T-helper 1 cell (primary cell): Measurements from ENCODE around the gene AMBRA1.
"Not testable (repeated sequence)": the region's sequence is repeated elsewhere in the genome, so short reads cannot be mapped to it uniquely, and the experiment has no call there.

Source experiments
- DNase-seq, 5 donors: peaks; one replicate each; pipeline ENCODE4 v3.0.0-alpha.2; 2012 to 2020

The AMBRA1 gene

DNA sequence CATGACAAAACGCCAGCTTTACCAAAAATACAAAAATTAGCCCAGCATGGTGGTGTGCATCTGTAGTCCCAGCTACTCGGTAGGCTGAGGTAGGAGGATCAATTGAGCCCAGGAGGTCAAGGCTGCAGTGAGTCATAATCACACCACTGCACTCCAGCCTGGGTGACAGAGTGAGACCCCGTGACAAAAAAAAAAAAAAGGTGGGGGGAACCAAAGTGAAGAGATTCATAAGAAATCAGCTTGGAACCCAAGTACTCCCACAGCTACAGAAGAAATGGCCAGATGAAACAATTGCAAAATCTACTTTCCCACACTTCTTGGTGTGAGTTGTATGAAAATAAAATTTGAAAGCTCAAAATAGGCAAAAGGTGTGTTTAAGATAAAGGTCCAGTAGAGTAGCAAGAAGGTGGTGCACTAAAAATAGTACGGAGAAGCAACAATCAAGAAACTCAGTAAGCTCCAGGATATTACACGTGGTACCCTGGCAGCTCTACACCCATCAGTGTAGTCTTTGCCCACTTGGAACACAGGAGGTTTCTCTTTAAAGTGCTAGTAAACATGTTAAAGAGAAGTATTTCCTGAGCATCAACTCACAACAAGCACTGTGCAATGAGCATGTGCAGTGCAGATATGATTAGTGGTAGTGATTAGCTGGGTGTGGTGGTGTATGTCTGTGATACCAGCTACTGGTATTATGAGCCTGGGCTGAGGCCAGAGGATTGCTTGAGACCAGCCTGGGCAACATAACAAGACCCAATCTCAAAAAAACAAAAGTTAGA lies 17.9 kb upstream of the AMBRA1 start:
- DNase-seq: no peak

DNA sequence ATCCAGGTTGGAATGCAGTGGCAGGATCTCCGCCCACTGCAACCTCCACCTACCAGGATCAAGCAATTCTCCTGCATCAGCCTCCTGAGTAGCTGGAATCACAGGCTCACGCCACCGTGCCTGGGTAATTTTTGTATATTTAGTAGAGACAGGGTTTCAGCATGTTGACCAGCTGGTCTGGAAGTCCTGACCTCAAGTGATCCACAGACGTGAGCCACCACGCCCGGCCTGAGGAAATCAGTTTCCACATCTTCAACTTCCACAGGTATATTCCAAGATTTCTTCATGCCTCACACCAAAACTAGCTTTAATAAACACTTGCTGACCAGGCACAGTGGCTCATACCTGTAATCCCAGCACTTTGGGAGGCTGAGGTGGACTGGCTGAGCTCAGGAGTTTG lies 15.6 kb upstream of the AMBRA1 start:
- no peak for DNase-seq

DNA sequence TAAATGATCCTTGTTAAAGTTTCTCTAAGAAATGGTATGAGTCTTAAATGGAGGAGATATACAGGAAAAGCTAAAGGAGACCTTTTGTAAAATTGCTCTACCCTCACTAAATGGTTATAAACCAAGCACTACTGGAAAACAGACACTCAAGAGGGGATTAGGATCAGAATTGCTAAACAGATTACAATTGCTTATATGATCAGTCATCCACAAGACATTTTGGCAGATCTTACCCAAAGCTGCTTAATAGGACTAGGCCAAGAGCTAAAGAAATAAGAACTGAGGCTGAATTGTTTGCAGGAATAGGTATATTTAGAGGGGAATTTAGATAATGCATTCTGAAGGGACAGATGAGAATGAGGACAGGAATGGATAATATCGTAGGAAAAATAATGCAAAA lies 13.7 kb upstream of the AMBRA1 start:
- no peak for DNase-seq

DNA sequence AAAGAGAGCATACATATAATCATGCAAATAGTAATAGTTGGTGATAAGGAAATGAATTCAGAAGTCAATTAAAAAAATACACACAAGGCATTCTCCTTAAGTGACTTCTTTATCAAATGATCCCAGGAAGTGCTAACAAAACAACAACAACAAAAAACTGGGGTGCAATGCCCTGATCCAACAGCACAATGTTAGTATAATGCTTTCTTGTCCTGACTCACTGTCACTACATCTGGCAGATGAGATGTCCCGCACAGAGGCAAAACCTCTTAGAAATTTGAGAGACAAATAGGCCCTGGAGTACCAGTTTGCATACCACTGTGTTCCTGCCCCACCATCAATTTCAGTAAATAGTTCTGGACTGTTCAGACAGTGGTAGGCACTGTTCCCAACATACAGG lies 11.0 kb upstream of the AMBRA1 start:
- no peak for DNase-seq

DNA sequence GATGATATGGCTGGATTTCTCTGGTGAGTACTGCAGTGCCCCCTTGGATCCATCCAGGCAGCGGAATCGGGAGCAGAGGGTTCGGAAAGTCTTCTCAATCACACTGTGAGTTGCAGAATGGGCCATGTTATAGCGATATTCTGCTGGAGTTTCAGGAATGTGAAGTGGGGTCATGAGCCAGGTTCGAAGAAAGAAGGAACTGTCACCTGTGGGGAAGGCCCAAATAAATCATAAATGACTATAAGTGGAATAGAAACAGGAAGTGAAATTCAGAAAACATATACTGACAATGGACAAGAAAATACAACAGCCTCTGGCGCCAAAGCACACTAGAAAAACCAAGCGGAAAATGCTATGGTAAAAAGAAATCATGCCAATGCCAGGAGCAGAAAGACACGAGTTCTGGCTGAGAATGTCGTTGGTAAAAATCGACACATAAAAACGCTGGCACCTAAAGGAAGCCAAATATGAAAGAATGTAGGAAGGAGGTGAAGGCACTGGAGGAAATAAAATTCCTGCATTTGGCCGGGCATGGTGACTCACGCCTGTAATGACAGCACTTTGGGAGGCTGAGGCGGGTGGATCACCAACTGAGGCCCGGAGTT lies 10.0 kb upstream of the AMBRA1 start:
- DNase-seq: no peak

DNA sequence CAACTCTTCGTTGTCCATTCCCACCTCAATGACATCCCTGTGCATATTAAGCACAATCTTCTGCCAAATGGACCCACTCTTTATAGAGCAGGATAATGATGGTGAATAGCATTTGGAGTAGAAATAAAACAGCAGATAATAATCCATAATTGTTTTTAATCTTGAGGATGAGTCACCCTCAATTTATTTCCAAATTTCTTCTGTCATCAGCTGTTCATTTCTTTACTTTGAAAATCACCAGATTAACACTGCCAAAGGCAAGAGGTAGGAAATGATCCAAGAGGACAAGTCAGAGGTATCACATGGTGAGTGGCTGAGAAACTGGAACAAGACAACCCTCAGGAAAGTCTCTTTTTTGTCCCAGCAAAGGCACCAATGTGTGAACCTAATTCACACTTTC lies 7.3 kb upstream of the AMBRA1 start:
- DNase-seq: no peak

DNA sequence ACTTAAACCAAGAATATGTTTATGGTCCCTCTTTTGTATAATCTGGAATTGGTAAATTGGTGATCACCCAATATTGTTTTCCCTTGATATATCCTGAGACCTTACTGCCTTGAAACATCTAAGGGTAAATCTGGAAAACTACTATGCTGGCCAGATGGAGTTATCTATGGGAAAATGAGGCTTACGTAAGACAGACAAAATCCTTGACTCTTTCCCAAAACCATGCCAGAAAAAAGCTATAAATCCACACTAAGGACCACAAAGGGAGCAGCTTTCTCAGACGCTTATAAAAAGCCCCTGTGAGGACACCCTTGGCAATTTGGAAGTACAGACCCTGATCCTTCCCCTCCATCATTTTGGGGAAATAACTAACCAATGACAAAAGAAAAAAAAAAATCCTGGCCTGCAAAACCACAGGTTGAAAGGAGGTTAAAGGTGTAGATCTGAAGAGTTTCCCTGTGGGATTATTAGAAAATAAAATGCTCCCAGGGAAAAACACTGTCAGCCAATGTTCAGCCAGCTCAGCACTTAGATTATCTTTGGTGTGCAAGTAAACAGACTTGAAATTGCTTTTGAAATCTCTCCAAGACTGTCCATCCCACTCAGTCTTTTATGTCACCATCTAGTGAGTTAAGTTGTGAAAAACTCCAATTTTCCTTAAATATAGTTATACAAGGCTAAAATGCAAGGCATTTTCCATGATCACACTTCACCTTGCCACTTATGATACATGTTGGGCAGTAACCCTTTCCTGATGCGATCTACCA lies 6.6 kb upstream of the AMBRA1 start:
- no peak for DNase-seq

DNA sequence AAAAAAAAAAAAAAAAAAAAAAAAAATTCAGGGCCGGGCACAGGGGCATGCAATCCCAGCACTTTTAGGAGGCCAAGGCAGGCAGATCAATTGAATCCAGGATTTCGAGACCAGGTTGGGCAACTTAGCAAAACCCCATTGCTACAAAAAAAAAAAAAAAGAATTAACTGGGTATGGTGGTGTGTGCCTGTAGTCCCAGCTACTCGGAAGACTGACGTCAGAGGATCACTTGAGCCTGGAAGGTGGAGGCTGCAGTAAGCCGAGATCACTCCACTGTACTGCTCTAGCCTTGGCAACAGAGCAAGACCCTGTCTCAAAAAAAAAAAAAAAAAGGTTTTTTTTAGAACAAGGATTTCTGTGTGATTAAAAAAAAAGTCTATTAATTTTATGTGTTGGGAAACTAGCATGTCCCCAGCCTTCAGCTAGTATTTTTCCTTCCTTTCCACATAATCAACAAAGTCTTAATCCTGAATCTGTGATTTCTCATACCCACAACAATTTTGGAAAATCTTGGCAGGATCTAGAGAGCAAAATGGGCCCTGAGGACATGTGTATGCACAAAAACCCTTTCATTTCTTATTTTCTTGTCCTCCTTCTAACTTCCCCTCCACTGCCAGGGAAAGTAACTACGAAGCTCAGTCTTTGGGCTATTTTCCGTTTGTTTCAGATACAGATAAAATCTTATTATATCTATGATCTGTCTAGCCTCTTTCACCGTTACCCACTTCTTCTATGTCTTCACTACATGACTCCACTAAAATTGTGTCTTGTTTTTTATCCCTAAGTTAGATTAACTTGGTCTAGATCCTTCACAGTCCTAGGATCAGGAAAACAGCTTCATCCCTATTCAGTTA lies 5.7 kb upstream of the AMBRA1 start:
- no peak for DNase-seq

DNA sequence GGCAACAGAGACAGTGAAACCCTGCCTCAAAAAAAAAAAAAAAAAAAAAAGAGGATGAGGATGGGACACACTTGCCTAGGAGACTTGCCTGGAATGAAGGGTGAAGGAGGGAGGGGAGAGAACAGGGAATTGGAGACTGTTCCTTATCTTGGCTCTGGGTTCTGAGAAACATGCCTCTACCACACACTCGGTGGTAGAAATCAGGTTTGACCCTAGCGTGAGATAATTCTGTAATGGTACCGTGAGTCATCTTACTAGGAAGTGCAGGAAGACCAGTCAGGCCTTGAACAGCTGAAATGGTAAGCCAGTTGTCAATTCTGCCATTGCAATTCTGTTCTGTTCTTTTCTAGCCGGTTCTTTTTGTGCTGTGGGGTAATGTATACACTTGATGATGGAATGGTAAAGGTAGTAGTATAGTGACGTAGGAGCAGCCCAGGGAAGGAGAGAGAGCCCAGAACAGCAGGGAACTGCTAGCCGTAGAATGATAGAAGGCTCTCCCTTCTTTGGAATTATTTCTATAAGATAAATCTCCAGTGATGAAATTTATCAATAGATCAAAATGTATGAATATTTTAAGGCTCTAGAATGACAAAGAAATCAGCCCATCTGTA lies 3.9 kb upstream of the AMBRA1 start:
- DNase-seq: peak in 1 of 5 donors; percentile 35

DNA sequence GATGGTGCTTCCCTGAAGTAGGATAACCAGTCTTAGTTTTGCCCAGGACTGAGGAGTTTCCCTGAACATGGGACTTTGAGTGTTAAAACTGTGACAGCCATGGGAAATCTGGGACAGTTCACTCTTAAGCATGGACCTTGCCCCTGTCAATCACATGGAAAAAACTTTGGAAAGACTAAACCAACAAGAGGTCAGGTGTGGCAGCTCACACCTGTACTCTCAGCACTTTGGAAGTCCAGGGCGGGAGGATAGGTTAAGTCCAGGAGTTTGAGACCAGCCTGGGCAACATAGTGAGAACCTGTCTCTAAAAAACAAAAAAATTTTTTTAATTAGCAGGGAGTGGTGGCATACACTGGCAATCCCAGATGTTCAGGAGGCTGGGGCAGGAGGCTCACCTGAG lies 3.3 kb upstream of the AMBRA1 start:
- DNase-seq: no peak

DNA sequence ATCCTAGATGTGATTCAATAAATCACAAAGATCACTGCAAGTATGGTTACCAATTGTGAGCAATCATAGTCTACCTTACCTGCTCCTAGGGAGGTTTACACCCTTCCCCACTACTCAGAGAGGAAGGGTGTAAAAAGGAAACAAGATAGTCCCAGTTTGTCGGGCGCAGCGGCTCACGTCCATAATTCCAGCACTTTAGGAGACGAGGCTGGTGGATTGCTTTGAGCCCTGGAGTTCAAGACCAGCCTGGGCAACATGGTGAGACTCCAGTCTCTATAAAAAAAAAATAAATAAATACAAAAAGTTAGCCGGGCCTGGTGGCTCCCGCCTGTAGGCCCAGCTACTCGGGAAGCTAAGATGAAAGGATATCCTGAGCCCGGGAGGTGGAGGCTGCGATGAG lies 962 bp upstream of the AMBRA1 start:
- DNase-seq: no peak

DNA sequence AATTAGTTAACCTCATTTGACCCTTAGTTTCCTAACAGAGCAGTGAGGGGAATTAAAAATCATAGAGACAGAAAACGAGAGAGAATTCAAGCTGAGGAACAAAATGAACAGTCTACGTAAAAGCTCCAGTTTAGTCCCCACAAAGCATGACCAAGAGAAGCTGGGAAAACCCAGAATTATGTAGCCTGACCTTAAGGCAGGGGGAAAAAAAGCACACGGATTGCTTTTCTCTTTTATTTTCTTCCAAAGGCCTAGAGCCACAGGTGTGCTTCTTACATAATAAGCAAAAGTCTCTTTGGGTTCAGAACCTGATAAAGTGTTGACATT lies 514 bp upstream of the AMBRA1 start:
- no peak for DNase-seq

DNA sequence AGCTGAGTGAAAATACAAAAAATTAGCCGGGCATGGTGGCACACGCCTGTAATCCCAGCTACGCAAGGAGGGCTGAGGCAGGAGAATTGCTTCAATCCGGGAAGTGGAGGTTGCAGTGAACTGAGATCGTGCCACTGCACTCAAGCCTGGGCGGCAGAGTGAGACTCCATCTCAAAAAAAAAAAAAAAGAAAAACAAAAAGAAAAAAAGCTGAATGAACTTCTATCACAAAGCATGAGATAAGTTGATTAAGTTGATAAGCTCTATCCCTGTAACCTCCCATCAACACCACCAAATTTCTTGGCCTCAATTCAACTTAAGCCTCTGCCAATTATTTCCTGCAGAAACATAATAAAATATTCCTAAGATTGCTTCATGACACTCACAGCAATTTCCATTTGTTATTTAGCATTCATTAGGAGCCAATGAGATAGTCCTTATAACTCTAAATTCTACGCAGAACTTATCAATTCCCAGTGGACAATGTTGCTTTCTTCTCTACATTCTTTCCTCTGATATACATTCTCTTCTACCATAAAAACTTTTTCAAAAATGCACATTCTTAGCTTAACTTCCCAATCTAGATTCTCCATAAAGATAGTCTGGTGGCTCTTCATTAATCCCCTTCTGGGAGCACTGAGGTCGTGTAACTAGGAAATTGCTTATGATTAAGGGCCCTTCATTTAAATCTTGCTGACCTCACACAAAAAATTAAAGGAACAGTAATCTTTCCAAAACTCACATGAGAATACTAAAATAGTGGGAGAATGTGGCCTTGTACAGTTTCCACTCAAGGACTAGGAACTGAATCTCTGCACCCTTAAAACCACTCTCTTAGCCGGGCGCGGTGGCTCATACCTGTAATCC lies 2.9 kb downstream of the AMBRA1 start:
- no peak for DNase-seq

DNA sequence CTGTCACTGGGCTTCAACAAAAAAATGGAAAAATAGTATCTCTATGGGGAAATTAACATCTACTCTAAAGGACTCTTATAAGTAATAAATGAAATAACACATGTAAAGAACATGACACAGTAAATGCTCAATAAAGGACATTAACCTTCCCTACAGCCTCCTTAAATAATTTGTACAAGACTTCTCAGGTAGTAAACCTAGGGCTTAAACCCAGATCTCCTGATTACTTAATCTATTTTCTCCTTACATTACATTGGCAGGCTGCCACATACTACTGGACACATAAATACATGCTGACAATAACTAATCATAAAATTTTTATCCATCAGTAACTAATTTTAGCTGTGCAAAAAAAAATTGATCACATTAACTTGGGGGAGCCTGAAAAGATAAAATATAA lies 4.9 kb downstream of the AMBRA1 start:
- DNase-seq: no peak

DNA sequence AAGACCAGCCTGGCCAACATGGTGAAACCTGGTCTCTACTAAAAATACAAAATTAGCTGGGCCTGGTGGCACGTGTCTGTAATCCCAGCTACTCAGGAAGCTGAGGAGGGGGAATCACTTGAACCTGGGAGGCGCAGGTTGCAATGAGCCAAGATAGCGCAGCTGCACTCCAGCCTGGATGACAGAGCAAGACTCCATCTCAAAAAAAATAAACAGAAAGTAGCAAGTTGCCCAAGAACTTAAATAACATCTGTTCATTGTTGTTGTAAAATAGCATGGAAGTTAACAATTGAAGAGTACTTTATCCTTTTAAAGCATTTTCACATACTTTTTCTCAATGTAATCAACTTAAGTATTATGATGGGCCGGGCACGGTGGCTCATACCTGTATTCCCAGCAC lies 5.7 kb downstream of the AMBRA1 start:
- DNase-seq: no peak

DNA sequence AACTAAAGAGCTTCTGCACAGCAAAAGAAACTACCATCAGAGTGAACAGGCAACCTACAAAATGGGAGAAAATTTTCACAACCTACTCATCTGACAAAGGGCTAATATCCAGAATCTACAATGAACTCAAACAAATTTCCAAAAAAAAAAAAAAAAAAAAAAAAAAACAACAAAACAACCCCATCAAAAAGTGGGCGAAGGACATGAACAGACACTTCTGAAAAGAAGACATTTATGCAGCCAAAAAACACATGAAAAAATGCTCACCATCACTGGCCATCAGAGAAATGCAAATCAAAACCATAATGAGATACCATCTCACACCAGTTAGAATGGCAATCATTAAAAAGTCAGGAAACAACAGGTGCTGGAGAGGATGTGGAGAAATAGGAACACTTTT lies 10.3 kb downstream of the AMBRA1 start:
- not testable (repeated sequence) for DNase-seq

DNA sequence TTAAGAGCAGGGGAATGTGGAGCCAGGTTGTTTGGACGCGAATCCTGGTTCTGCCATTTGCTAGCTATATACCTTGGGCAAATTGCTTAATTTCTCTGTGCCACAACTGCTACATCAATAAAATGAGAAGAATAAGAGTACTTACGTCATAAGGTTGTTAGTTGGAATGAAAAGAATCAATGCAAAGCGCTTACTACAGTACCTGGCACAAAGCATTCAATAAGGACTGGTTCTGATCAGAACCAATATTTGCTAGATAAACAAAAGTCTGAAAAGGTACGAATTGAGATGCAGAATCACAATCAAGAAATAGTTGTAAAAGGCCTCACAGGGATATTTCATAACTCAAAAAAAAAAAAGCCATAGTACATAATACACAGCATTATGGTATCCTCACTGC lies 11.2 kb downstream of the AMBRA1 start:
- DNase-seq: no peak

DNA sequence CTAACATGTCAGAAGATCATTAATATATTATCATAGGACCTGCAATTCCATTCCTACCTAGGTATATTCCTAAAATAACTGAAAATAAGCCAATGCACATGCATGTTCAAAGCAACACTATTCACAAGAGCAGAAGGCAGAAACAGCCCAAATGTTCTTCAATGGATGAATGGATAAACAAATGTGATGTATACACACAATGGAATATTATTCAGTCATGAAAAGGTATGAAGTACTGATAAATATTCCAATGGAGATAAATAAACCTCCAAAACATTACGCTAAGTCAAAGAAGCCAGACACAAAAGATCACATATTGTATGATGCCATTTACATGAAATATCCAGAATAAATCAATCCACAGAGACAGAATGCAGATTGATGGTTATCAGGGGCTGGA lies 16.8 kb downstream of the AMBRA1 start:
- no peak for DNase-seq

DNA sequence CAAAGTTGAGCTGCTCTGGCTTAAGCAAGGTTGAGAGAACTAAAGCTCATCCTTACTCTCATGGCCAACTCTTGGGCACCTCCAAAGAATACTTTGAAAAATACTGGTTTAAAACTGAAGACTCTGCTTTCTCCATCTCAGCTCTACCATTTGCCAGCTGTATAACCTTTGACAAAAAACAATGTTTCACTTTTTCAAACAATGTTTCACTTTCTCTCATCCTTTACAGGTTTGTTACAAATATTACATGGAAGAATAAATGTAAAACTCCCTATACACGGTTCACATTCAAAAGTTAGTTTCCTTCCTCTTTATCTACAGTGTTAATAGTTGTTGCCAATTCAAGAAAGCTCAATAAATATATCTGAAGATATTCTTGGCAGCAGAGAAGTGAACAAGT lies 19.2 kb downstream of the AMBRA1 start:
- no peak for DNase-seq

DNA sequence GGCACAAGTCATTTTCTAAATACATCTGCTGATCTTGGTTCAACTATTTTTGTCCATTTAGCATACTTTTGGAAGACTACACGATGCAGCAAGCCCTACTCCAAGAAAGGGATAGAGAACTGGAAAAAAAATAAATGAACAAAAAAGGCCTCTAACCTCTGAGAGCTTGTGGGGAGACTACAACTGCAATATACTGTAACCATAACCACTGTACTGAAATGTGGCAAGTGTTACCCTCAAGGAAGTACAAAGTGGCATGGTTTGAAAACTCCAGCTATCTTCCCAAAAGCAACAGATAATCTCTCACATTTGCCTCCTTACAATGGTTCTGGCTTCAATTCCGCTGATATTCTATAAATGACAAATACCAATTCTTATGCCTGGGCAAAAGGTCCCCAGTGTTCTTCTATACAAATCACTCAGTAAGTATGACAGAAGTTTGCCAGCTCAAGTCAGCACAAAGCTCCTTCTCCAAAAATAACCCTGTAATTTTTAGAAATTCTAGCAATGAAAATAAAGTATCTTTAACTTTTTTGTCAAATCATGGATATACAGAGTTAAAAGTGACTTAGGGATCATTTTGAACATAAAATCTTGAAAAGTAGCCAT lies 22.9 kb downstream of the AMBRA1 start:
- no peak for DNase-seq

DNA sequence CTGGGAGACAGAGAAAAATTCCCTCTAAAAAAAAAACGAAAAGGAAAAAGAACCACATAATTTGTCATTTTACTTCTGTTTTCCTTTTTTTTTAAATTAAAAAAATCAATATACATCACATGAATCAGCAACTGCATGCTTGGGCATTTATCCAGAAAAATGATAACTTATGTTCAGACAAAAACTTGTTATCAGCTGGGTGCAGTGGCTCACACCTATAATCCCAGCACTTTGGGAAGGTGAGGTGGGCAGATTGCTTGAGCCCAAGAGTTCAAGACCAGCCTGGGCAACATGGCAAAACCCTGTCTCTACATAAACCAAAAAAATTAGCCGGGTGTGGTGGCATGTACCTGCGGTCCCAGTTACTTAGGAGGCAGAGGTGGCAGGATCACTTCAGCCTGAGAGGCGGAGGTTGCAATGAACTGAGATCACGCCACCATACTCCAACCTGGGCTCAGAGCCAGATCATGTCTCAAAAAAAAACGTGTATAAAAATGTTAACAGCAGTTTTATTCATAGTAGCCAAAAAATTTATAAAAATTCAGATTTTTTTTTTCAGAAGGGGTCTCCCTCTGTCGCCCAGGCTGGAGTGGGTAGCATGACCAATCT lies 28.5 kb downstream of the AMBRA1 start:
- DNase-seq: no peak
